ENCODE data around the gene GUCA1A.
"Not testable (repeated sequence)": the region's sequence is repeated elsewhere in the genome, so short reads cannot be mapped to it uniquely, and the experiment has no call there.

DNA sequence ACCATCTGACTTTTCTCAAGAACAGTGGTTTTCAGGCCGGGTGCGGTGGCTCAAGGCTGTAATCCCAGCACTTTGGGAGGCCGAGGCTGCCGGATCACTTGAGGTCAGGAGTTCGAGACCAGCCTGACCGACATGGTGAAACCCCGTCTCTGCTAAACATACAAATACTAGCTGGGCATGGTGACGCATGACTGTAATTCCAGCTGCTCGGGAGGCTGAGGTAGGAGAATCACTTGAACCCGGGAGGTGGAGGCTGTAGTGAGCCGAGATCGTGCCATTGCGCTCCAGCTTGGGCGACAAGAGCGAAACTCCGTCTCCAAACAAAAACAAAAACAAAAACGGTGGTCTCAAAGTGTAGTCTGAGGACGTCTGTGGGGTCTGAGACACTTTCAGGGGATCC, 43.3 kb downstream of the GUCA1A start:
- TF ChIP-seq, protein P1, sequence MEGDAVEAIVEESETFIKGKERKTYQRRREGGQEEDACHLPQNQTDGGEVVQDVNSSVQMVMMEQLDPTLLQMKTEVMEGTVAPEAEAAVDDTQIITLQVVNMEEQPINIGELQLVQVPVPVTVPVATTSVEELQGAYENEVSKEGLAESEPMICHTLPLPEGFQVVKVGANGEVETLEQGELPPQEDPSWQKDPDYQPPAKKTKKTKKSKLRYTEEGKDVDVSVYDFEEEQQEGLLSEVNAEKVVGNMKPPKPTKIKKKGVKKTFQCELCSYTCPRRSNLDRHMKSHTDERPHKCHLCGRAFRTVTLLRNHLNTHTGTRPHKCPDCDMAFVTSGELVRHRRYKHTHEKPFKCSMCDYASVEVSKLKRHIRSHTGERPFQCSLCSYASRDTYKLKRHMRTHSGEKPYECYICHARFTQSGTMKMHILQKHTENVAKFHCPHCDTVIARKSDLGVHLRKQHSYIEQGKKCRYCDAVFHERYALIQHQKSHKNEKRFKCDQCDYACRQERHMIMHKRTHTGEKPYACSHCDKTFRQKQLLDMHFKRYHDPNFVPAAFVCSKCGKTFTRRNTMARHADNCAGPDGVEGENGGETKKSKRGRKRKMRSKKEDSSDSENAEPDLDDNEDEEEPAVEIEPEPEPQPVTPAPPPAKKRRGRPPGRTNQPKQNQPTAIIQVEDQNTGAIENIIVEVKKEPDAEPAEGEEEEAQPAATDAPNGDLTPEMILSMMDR (IDR thresholded peaks at IDR 0.05; ENCODE audit: low read depth, low read length), result not testable (repeated sequence)
- TF ChIP-seq EZH2phosphoT487 (IDR thresholded peaks at IDR 0.05; ENCODE audit: low read depth), result not testable (repeated sequence)

Data from OCI-LY3 (cell line).